Skeletal muscle satellite cell (primary cell): Measurements from ENCODE around the gene LYPD6.

ENCODE experiments used
- H3K27me3 ChIP-seq: 2 replicates; pipeline ENCODE4 v1.7.0; 2013; ENCODE audit warnings: low read length; ENCODE audit not compliant: control insufficient read depth, insufficient read depth
- H3K36me3 ChIP-seq: 2 replicates; pipeline ENCODE4 v1.7.0; 2013; ENCODE audit warnings: mild to moderate bottlenecking, control low read depth, low read length; ENCODE audit not compliant: insufficient read depth
- H3K4me1 ChIP-seq: 2 replicates; pipeline ENCODE4 v1.7.0; 2013; ENCODE audit warnings: low read length; ENCODE audit not compliant: control insufficient read depth, insufficient read depth
- H3K4me2 ChIP-seq: 2 replicates; pipeline ENCODE4 v1.7.0; 2013; ENCODE audit warnings: mild to moderate bottlenecking, low read length
- H3K4me3 ChIP-seq: 2 replicates; pipeline ENCODE4 v1.7.0; 2013; ENCODE audit warnings: low read length
- H3K9ac ChIP-seq: 2 replicates; pipeline ENCODE4 v1.7.0; 2013; ENCODE audit warnings: mild to moderate bottlenecking, low read depth, low read length, moderate library complexity
- H3K9me3 ChIP-seq: replicated peaks from 2 replicates; pipeline ENCODE4 v1.7.0; 2013; ENCODE audit warnings: mild to moderate bottlenecking, control low read depth, low read length

Gene LYPD6

DNA sequence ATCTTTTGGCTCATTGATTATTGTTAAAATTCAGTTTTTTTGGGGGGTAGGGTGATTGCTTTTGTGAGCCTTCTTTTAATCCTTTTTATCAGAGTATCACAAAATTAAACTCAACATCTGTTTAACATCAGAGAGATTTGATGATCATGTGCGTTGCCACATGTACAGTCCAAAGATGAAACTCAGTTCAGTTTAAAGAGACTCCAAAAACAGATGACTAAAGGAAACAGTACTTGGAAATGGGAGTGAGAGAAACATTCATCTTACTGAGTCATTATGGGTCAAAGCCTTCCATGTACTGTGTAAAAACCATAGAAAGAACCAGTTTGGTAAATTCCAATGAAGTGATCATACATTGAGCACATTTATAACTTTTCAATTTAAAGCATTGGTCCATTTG is 53.0 kb downstream of the LYPD6 start:
- no peaks in the 10 kb centered on the region for H3K36me3 ChIP-seq
- H3K9ac ChIP-seq, result no peak overlapping the region
- no peaks in the 10 kb centered on the region for H3K9me3 ChIP-seq
- H3K27me3 ChIP-seq, result no peaks in the 10 kb centered on the region
- peaks cover 12% of the 10 kb centered on the region for H3K4me1 ChIP-seq
- H3K4me3 ChIP-seq, result no peak overlapping the region
- no peak overlapping the region for H3K4me2 ChIP-seq

DNA sequence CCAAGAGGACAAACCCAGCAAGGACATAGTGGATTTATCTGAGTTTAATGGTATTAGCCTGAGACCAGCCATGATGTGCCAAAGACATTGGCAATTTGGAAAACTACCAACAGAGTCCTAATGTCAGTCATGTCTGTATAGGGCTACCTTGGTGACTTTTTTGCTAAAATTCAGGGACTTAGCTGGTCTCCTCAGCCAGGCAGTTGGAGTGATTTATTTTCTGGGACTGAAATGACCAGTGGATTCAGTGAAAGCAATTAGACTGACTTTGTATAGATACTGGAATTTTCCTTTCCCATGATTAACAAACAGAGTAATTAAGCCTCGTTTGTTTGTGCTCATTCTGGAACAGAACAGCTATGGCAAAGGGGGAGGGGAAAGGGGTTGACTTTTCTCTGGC is 55.0 kb downstream of the LYPD6 start:
- Histone ChIP-seq H3K9me3 (no peaks in the 10 kb centered on the region), H3K4me2 (no peak overlapping the region), H3K36me3 (no peaks in the 10 kb centered on the region), H3K4me3 (no peak overlapping the region), H3K4me1 (peaks cover 13% of the 10 kb centered on the region), H3K9ac (no peak overlapping the region), H3K27me3 (no peaks in the 10 kb centered on the region)

DNA sequence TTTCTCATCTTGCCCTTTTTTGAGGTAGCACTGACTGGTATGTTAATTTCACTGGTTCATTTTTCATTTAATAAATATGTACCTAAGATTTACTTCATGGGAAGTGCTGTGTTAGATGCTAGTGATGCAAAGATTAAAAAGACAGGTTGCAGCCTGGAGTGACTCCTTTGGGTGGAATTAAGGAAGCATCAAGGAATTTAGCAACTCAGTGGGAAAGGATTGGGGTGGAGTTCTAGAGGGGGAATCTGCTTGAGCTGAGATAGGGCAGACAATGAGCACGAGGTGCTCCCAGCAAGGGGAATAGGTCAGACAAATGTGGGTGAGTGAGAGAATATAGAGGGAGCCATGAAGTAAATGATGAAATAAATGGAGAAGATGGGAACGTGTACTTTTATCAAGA is 57.0 kb downstream of the LYPD6 start:
- H3K9ac ChIP-seq, result no peak overlapping the region
- H3K27me3 ChIP-seq, result no peaks in the 10 kb centered on the region
- no peak overlapping the region for H3K4me2 ChIP-seq
- H3K4me1 ChIP-seq, result peaks cover 13% of the 10 kb centered on the region
- no peaks in the 10 kb centered on the region for H3K36me3 ChIP-seq
- H3K9me3 ChIP-seq, result no peaks in the 10 kb centered on the region
- H3K4me3 ChIP-seq, result no peak overlapping the region

DNA sequence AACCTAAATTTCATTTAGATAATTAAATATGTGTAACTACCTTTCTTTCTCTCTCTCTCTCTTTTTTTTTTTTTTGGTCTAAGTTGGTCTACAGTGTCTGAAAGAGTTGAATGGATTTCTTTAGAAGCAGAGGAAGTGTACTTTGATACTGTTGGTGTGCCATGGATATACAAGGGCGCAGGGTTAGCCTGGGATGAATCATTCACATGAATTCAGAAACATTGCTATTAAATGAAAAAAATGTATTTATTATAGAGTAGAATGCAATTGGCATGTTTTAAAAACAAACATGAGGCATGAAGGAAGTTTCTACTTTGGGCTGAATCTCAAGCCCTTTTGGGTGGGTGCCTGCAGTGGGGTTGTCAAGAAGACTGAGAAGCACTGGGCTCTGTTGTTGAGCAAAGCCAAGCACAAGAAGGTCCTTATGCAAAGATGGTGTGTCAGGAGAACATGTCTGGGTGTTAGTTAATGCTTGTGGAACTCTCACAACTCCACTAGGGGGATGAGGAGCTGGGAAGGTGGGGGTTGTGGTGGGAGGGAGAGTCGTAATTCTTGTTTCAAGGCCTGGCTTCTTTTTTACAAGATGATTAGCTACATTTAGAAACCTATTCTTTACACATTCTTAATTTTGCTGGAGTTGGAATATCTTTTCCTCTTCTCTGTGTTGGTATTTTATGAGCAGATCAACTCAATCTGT is 57.9 kb downstream of the LYPD6 start:
- Histone ChIP-seq H3K4me3 (no peak overlapping the region), H3K36me3 (no peaks in the 10 kb centered on the region), H3K27me3 (no peaks in the 10 kb centered on the region), H3K9me3 (no peaks in the 10 kb centered on the region), H3K4me1 (peaks cover 9% of the 10 kb centered on the region), H3K9ac (no peak overlapping the region), H3K4me2 (no peak overlapping the region)

DNA sequence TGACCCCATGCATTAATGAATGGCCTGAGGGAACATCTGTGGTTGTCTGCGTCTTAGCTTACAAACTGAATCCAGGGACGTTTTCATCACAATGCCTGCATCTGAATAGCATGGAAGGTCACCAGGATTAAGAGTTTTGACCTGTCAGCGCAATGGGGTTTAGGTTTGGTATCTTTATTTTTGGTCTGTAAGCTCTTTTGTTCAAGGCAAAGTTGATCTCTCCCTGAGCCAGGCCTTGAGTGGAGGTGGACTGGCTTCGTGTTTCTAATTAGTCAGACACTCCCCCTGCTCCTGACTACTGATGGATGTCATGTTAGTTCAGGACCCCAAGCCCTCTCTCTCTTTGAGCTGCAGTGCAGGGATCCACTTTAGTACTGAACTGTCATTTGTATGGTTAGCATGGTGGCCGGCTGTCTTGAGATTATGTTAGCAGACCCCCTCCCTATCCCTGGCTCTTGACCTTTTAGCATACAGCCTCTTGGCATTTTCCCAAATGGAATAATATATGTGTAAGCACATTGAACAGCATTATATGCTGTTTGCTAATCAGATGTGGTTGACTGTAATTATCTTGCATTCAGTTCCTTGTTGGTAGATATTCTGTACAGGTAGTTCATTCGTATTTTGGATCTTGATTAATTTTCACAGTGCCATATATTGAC is 59.2 kb downstream of the LYPD6 start:
- Histone ChIP-seq H3K4me1 (peaks cover 3% of the 10 kb centered on the region), H3K4me3 (no peak overlapping the region), H3K27me3 (no peaks in the 10 kb centered on the region), H3K9me3 (no peaks in the 10 kb centered on the region), H3K9ac (no peak overlapping the region), H3K4me2 (no peak overlapping the region), H3K36me3 (no peaks in the 10 kb centered on the region)

DNA sequence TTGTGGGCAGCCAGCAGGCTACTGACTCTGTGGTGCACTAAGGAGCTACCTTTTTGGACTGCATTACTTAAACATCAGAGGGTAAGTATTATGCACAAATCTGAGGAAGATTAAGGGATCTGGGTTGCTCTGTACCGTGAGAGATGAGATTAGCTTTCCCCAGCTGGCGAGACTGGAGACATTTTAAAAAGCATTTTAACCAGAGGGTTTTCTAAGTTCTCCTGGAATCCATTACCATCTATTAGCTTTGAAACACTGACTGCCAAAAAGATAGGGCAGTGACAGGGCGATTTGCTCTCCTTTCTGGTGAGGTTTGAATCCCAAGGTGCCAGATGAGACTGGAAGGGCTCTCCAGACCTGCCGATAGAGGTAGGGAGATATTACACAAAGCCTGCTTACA is 63.2 kb downstream of the LYPD6 start:
- no peak overlapping the region for H3K9ac ChIP-seq
- H3K4me1 ChIP-seq, result no peaks in the 10 kb centered on the region
- no peak overlapping the region for H3K4me3 ChIP-seq
- no peak overlapping the region for H3K4me2 ChIP-seq
- H3K9me3 ChIP-seq, result no peaks in the 10 kb centered on the region
- H3K36me3 ChIP-seq, result no peaks in the 10 kb centered on the region
- no peaks in the 10 kb centered on the region for H3K27me3 ChIP-seq

DNA sequence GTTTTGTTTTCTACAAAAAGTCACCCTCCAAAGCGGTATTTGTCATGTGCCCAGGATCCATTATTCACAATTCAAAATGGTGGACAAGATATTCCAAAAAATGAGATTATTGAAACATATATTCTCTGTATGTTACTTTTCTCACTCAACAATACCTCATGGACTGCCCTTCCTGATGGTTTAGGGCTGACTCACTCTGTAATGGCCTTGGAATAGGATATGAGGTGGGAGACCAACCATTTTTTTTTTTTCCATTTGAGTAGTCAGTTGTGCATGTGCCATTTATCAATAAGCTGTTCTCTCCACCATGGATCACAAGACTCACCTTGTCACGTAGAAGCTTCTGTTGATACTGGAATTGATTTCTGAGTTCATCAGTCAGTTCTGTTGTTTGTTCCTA is 64.5 kb downstream of the LYPD6 start:
- H3K9me3 ChIP-seq, result no peaks in the 10 kb centered on the region
- H3K9ac ChIP-seq, result no peak overlapping the region
- H3K27me3 ChIP-seq, result no peaks in the 10 kb centered on the region
- H3K4me1 ChIP-seq, result no peaks in the 10 kb centered on the region
- H3K4me2 ChIP-seq, result no peak overlapping the region
- no peaks in the 10 kb centered on the region for H3K36me3 ChIP-seq
- no peak overlapping the region for H3K4me3 ChIP-seq

DNA sequence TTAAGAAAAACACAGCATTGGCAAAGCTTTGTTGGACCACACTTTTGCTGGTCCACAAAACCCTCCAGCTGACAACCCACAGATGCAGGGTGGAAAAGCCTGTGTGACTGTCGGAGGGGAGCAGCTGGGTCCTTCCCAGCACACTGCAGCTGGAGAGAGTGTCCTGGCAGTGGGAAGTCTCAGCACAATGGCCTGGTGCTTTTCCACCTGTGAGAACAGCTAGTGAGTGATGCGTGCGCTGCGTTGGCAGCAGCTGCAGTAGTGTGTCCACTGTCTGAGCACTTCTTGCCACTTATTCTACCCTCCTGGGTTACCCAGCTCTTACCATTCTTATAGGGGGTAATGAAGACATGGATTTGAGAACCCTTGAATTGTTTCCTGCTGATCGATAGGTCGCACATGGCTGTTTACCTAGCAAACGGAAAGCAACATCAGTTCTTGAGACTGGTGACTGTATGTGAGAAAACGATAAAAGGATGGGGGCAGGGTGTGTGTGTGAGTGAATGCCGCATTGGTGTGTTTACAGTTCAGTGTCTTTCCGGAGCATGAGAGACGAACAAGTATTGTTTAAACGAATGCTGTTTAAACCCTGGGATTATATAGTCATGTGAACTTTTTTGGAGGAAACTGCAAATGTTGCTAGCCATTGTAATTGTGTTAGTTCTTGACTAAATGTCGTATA is 69.7 kb downstream of the LYPD6 start:
- Histone ChIP-seq H3K9me3 (no peaks in the 10 kb centered on the region), H3K4me2 (no peak overlapping the region), H3K4me1 (no peaks in the 10 kb centered on the region), H3K27me3 (no peaks in the 10 kb centered on the region), H3K9ac (no peak overlapping the region), H3K4me3 (no peak overlapping the region), H3K36me3 (no peaks in the 10 kb centered on the region)

DNA sequence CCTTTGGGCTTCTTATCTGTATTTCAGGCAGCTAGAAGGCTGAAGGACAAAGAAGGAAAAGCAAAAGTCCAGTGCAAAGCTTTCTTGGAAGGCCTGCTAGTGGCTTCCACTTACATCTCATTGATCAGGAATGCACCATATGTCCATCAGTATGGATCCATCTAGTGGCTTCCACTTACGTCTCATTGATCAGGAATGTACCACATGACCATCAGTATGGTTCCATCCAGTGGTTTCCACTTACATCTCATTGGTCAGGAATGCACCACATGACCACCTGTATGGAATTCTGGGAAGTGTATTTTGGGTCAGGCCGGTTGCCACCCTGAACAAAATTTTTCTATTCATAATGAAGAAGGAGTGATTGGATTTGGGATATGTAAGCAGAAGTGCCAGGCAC is 70.6 kb downstream of the LYPD6 start:
- H3K36me3 ChIP-seq, result no peaks in the 10 kb centered on the region
- H3K4me3 ChIP-seq, result no peak overlapping the region

DNA sequence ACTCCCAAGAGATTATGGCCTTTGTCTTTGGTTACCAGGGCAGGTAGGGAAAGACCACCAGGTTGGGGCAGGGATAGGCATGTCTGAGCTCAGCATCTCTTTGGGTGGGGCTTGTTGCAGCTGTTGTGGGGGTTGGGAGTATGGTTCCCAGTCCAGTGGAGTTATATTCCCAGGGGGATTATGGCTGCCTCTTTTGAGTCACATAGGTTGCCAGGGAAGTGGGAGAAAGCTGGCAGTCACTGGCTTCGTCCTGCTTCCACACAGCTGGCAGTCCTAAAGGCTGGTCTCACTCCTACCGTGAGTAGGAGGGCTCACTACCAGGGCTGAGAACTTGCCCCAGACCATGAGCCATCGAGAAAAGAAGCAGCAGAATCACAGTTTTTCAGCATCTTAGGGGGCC is 79.1 kb downstream of the LYPD6 start:
- H3K4me1 ChIP-seq, result peaks cover 16% of the 10 kb centered on the region
- no peaks in the 10 kb centered on the region for H3K36me3 ChIP-seq
- no peak overlapping the region for H3K4me3 ChIP-seq
- no peak overlapping the region for H3K9ac ChIP-seq
- H3K4me2 ChIP-seq, result no peak overlapping the region
- no peaks in the 10 kb centered on the region for H3K9me3 ChIP-seq
- no peaks in the 10 kb centered on the region for H3K27me3 ChIP-seq

More for the DNA sequence above, 70.6 kb downstream of the LYPD6 start:
- Histone ChIP-seq H3K4me2 (no peak overlapping the region), H3K27me3 (no peaks in the 10 kb centered on the region), H3K9me3 (no peaks in the 10 kb centered on the region), H3K4me1 (no peaks in the 10 kb centered on the region), H3K9ac (no peak overlapping the region)

DNA sequence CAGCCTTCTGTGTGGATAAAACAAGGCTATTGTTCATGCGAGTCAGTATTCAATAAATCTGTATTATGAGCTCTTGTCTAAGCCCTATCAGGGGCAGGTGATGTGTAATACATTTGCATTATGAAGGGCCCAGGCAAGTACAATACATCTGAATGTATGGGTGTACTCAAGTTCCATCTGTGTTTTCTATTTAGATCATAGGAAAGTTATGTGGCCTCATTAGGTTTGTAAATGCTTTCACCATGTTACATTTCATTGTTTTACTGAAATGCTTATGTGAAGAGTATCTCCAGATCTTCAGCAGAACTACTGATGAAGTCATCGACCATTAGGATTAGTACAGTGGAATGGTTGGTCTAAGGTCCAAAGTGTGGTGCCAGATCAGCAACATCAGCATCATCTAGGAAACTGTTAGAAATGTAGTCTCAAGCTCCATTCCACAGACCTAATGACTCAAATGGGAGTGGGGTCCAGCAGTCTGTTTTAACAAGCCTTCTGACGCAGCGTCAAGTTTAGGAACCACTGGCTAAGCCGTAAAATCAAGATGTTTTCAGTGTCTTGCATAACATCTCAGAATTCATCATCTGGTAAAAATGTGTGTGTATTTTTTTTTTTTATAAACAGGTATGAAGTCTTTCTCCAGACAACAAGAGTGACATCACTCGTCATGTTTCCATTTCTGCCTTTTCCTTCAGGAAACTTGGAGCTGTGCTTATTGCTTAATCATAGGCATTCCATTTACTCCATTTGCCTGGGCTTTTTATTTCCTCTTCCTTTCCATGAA is 80.5 kb downstream of the LYPD6 start:
- H3K36me3 ChIP-seq, result no peaks in the 10 kb centered on the region
- H3K4me3 ChIP-seq, result no peak overlapping the region
- peaks cover 16% of the 10 kb centered on the region for H3K4me1 ChIP-seq
- H3K9me3 ChIP-seq, result no peaks in the 10 kb centered on the region
- no peak overlapping the region for H3K9ac ChIP-seq
- H3K27me3 ChIP-seq, result no peaks in the 10 kb centered on the region
- peak overlapping the region; percentile 8 for H3K4me2 ChIP-seq
